Common myeloid progenitor, CD34-positive (primary cell): ENCODE measurements around the gene NODAL.

Experiments
- CTCF ChIA-PET: fragments of 350-600 bp; sonication (Branson Sonifier 250); formaldehyde crosslinking; loops from one replicate; lab custom pipeline; 2021; ENCODE audit warnings: antibody characterized with exemption; lab: Charles Lee
- POLR2A ChIA-PET: fragments of 350-600 bp; sonication (Branson Sonifier 250); formaldehyde crosslinking; loops from one replicate; lab custom pipeline; 2021; ENCODE audit warnings: antibody characterized with exemption; lab: Charles Lee
- DNase-seq, 3 donors: peaks; one replicate each; pipeline versions ENCODE4 v3.0.0 to v3.0.0-alpha.2; 2013
- H3K27ac ChIP-seq, 2 experiments: 1 replicate in 1 of 2; 2 replicates in 1 of 2; pipeline ENCODE4 v1.7.0; 2013; ENCODE audit warnings: inconsistent platforms in 2 of 2, low read length in 2 of 2, mild to moderate bottlenecking in 2 of 2, low read depth in 1 of 2, moderate library complexity in 1 of 2; ENCODE audit not compliant: severe bottlenecking in 2 of 2, insufficient read depth in 1 of 2, poor library complexity in 1 of 2
- H3K27me3 ChIP-seq, 5 experiments: replicated peaks in 2 of 5; 1 replicate in 3 of 5; 2 replicates in 2 of 5; pipeline versions ENCODE4 v1.6.1 to v1.7.0; 2013; ENCODE audit warnings: low read length in 4 of 5, mild to moderate bottlenecking in 2 of 5, moderate library complexity in 2 of 5, inconsistent platforms in 1 of 5; ENCODE audit not compliant: insufficient read depth in 5 of 5, control insufficient read depth in 4 of 5
- H3K36me3 ChIP-seq, 4 experiments: 1 replicate in 2 of 4; 2 replicates in 2 of 4; pipeline versions ENCODE4 v1.6.1 to v1.7.0; 2013; ENCODE audit warnings: low read length in 3 of 4, control low read depth in 1 of 4, mild to moderate bottlenecking in 1 of 4; ENCODE audit not compliant: control insufficient read depth in 4 of 4, insufficient read depth in 4 of 4
- H3K4me1 ChIP-seq, 4 experiments: 1 replicate in 3 of 4; 2 replicates in 1 of 4; pipeline versions ENCODE4 v1.6.1 to v1.7.1; 2013; ENCODE audit warnings: low read length in 3 of 4, mild to moderate bottlenecking in 3 of 4, control low read depth in 1 of 4, inconsistent platforms in 1 of 4, moderate library complexity in 1 of 4; ENCODE audit not compliant: control insufficient read depth in 4 of 4, insufficient read depth in 4 of 4; ENCODE audit errors: control extremely low read depth in 1 of 4
- H3K4me3 ChIP-seq, 7 experiments: 1 replicate in 4 of 7; 2 replicates in 3 of 7; pipeline versions ENCODE4 v1.5.1 to v1.7.0; 2013; ENCODE audit warnings: mild to moderate bottlenecking in 7 of 7, low read length in 6 of 7, moderate library complexity in 6 of 7, inconsistent platforms in 2 of 7, low read depth in 2 of 7, control low read depth in 1 of 7; ENCODE audit not compliant: insufficient read depth in 4 of 7, control insufficient read depth in 1 of 7; ENCODE audit errors: extremely low read depth in 1 of 7
- H3K9me3 ChIP-seq, 5 experiments: 1 replicate in 4 of 5; 2 replicates in 1 of 5; pipeline versions ENCODE4 v1.6.1 to v1.7.1; 2013; ENCODE audit warnings: low read length in 4 of 5, mild to moderate bottlenecking in 2 of 5, inconsistent platforms in 1 of 5, low read depth in 1 of 5, moderate library complexity in 1 of 5; ENCODE audit not compliant: control insufficient read depth in 4 of 5, insufficient read depth in 2 of 5; ENCODE audit errors: control extremely low read depth in 1 of 5
- WGBS: methylation state at CpG from one replicate; pipeline ENCODE4 v1.1.5; 2013; ENCODE audit not compliant: insufficient coverage; 5-methylcytosine and 5-hydroxymethylcytosine counted together

NODAL gene

GRCh38 chr10:70444744-70445143 lies 3.3 kb upstream of the NODAL start:
- H3K4me1 ChIP-seq: peaks cover 0 to 17% (median 13%) of the 10 kb centered on the region in 4 experiments
- H3K27me3 ChIP-seq: peaks cover 0 to 37% (median 23%) of the 10 kb centered on the region in 5 experiments
- CTCF ChIA-PET: interaction anchor here (0.7 to 2.8 kb wide), 3 partner anchors 14 to 177 kb away, joined by 3 to 7 read pairs (median 5); no protein-coding TSS in a partner anchor
- H3K27ac ChIP-seq: no peak overlapping the region
- no peaks in the 10 kb centered on the region for H3K9me3 ChIP-seq
- 95% methylated on average over 3 of the region's 4 CpGs for WGBS
- no peak overlapping the region for H3K4me3 ChIP-seq
- no peaks in the 10 kb centered on the region for H3K36me3 ChIP-seq
- POLR2A ChIA-PET: no interaction called here
- DNase-seq: no peak

GRCh38 chr10:70442332-70442988 lies 979 bp upstream of the NODAL start:
- Histone ChIP-seq H3K4me3 (no peak overlapping the region), H3K27ac (no peak overlapping the region), H3K36me3 (no peaks in the 10 kb centered on the region), H3K27me3 (peaks cover 0 to 60% (median 32%) of the 10 kb centered on the region in 5 experiments), H3K4me1 (peaks cover 0 to 17% (median 13%) of the 10 kb centered on the region in 4 experiments), H3K9me3 (no peaks in the 10 kb centered on the region)
- WGBS: 94% methylated on average over 5 of the region's 6 CpGs
- DNase-seq: no peak
- ChIA-PET POLR2A (no interaction called here), CTCF (interaction anchor here (0.7 to 1.1 kb wide), 4 partner anchors 11 to 19 kb away, joined by 3 read pairs; no protein-coding TSS in a partner anchor)

- WGBS: 18% methylated on average over 11 of the region's 12 CpGs
- CTCF ChIA-PET: interaction anchor here (0.7 to 0.9 kb wide), 2 partner anchors 12 to 20 kb away, joined by 3 read pairs; no protein-coding TSS in a partner anchor
Measured at GRCh38 chr10:70441895-70442309, 421 bp upstream of the NODAL start.

GRCh38 chr10:70440296-70441160 lies 953 bp downstream of the NODAL start:
- Histone ChIP-seq H3K27me3 (peaks cover 0 to 60% (median 37%) of the 10 kb centered on the region in 5 experiments), H3K4me3 (peak overlapping the region in 5 of 7 experiments; percentile 11 to 61 (median 50)), H3K4me1 (peaks cover 0 to 17% (median 13%) of the 10 kb centered on the region in 4 experiments), H3K9me3 (no peaks in the 10 kb centered on the region), H3K27ac (no peak overlapping the region), H3K36me3 (no peaks in the 10 kb centered on the region)
- WGBS: 5% methylated on average over 60 of the region's 69 CpGs
- peak in 2 of 3 donors; percentile 46 to 55 for DNase-seq
- ChIA-PET CTCF (no interaction called here), POLR2A (no interaction called here)

More at GRCh38 chr10:70441895-70442309, 421 bp upstream of the NODAL start:
- Histone ChIP-seq H3K36me3 (no peaks in the 10 kb centered on the region), H3K27me3 (peaks cover 0 to 60% (median 35%) of the 10 kb centered on the region in 5 experiments), H3K4me1 (peaks cover 0 to 17% (median 13%) of the 10 kb centered on the region in 4 experiments), H3K9me3 (no peaks in the 10 kb centered on the region), H3K27ac (no peak overlapping the region), H3K4me3 (no peak overlapping the region)
- DNase-seq: no peak
- POLR2A ChIA-PET: no interaction called here

GRCh38 chr10:70437721-70438120 lies 3.8 kb downstream of the NODAL start:
- CTCF ChIA-PET: interaction anchor here (1.0 to 2.6 kb wide), 2 partner anchors 11 to 18 kb away, joined by 4 to 10 read pairs; no protein-coding TSS in a partner anchor
- 85% methylated on average over 4 of the region's 5 CpGs for WGBS
- Histone ChIP-seq H3K27ac (no peak overlapping the region), H3K9me3 (no peaks in the 10 kb centered on the region), H3K36me3 (no peaks in the 10 kb centered on the region), H3K4me1 (peaks cover 0 to 21% (median 15%) of the 10 kb centered on the region in 4 experiments), H3K27me3 (peaks cover 0 to 52% (median 37%) of the 10 kb centered on the region in 5 experiments), H3K4me3 (no peak overlapping the region)
- no peak for DNase-seq
- POLR2A ChIA-PET: no interaction called here

GRCh38 chr10:70435241-70436085 lies 6.0 kb downstream of the NODAL start:
- POLR2A ChIA-PET: no interaction called here
- CTCF ChIA-PET: interaction anchor here (1.2 to 2.6 kb wide), 4 partner anchors 20 to 32 kb away, joined by 3 to 10 read pairs (median 4); partner anchors contain the start of gene EIF4EBP2
- 95% methylated on average over 16 of the region's 19 CpGs for WGBS

More at GRCh38 chr10:70435241-70436085, 6.0 kb downstream of the NODAL start:
- no peak for DNase-seq
- peaks cover 0 to 30% (median 21%) of the 10 kb centered on the region in 5 experiments for H3K27me3 ChIP-seq
- H3K36me3 ChIP-seq: peaks cover 0 to 2% (median under 1%) of the 10 kb centered on the region in 4 experiments
- peaks cover 2 to 17% (median 8%) of the 10 kb centered on the region in 4 experiments for H3K4me1 ChIP-seq
- no peak overlapping the region for H3K4me3 ChIP-seq
- H3K27ac ChIP-seq: no peak overlapping the region
- H3K9me3 ChIP-seq: no peaks in the 10 kb centered on the region
